ENCODE data around the gene ACSM2A.
"Not testable (repeated sequence)": the region's sequence is repeated elsewhere in the genome, so short reads cannot be mapped to it uniquely, and the experiment has no call there.

The ACSM2A gene

GRCh38 chr16:20451364-20451763 is at the start of gene ACSM2A:
ACSM2A (plus strand) TSS chr16:20451521; CDS start chr16:20460115, 8,594 bp downstream.
- not testable (repeated sequence) for DNase-seq (ENCODE audit: low read depth)

- DNase-seq (ENCODE audit: low read depth): no peak
These were observed 48.7 kb upstream of the ACSM2A start for GRCh38 chr16:20402651-20403050.

GRCh38 chr16:20404637-20405036 is 46.7 kb upstream of the ACSM2A start, which contains the start of gene PDILT:
PDILT (minus strand) TSS chr16:20404737; CDS start chr16:20399300, 5,437 bp downstream.
- DNase-seq (ENCODE audit: low read depth): no peak

- no peak for DNase-seq (ENCODE audit: low read depth)
These were observed 41.8 kb upstream of the ACSM2A start, which contains the start of gene ACSM5 for GRCh38 chr16:20409398-20410120. ACSM5 (plus strand) TSS chr16:20409534; CDS start chr16:20411485, 1,951 bp downstream.

- DNase-seq (ENCODE audit: low read depth): no peak
These were observed 41.1 kb upstream of the ACSM2A start for GRCh38 chr16:20410121-20410723.

GRCh38 chr16:20411055-20411454 is 40.3 kb upstream of the ACSM2A start:
- DNase-seq (ENCODE audit: low read depth): no peak

- no peak for DNase-seq (ENCODE audit: low read depth)
These were observed 35.8 kb upstream of the ACSM2A start for GRCh38 chr16:20415541-20415940.

GRCh38 chr16:20419093-20419492 is 32.2 kb upstream of the ACSM2A start:
- not testable (repeated sequence) for DNase-seq (ENCODE audit: low read depth)

GRCh38 chr16:20421748-20422147 is 29.6 kb upstream of the ACSM2A start:
- DNase-seq (ENCODE audit: low read depth): not testable (repeated sequence)

- not testable (repeated sequence) for DNase-seq (ENCODE audit: low read depth)
These were observed 27.6 kb upstream of the ACSM2A start for GRCh38 chr16:20423772-20424128.

- no peak for DNase-seq (ENCODE audit: low read depth)
These were observed 27.0 kb upstream of the ACSM2A start for GRCh38 chr16:20424129-20424866.

- DNase-seq (ENCODE audit: low read depth): not testable (repeated sequence)
These were observed 23.9 kb upstream of the ACSM2A start for GRCh38 chr16:20427401-20427797.

- DNase-seq (ENCODE audit: low read depth): not testable (repeated sequence)
These were observed 21.8 kb upstream of the ACSM2A start for GRCh38 chr16:20429499-20429898.

GRCh38 chr16:20430480-20430879 is 20.8 kb upstream of the ACSM2A start:
- DNase-seq (ENCODE audit: low read depth): not testable (repeated sequence)

GRCh38 chr16:20430948-20431347 is 20.4 kb upstream of the ACSM2A start:
- no peak for DNase-seq (ENCODE audit: low read depth)

- DNase-seq (ENCODE audit: low read depth): not testable (repeated sequence)
These were observed 12.4 kb upstream of the ACSM2A start for GRCh38 chr16:20438950-20439349.

GRCh38 chr16:20439820-20440231 is 11.5 kb upstream of the ACSM2A start:
- DNase-seq (ENCODE audit: low read depth): not testable (repeated sequence)

GRCh38 chr16:20440731-20441130 is 10.6 kb upstream of the ACSM2A start:
- DNase-seq (ENCODE audit: low read depth): not testable (repeated sequence)

- no peak for DNase-seq (ENCODE audit: low read depth)
These were observed 10.1 kb upstream of the ACSM2A start for GRCh38 chr16:20441191-20441590.

GRCh38 chr16:20441859-20442258 is 9.5 kb upstream of the ACSM2A start:
- not testable (repeated sequence) for DNase-seq (ENCODE audit: low read depth)

- DNase-seq (ENCODE audit: low read depth): not testable (repeated sequence)
These were observed 4.5 kb upstream of the ACSM2A start for GRCh38 chr16:20446652-20447393.

GRCh38 chr16:20453633-20454032 is 2.3 kb downstream of the ACSM2A start:
- DNase-seq (ENCODE audit: low read depth): not testable (repeated sequence)
